Right kidney (tissue), 1 donor: ENCODE data around the gene CORO1C.

Source experiments
- DNase-seq: peaks from one replicate; pipeline ENCODE4 v3.0.0-alpha.2; 2016

CORO1C gene

DNA sequence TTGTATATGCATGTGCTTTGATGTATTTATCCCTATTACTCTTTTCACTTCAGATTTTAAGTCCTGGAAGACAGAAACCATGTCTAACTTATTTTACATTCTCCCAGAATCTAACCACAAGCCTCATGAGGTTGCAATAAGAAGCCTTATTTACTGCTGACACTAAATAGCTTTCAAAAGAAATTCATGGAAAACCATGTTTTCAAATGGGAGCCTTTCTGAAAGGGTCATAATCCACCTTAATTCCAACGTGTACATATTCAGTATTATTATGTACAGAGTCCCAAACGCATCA is 34.4 kb downstream of the CORO1C start:
- no peak for DNase-seq

DNA sequence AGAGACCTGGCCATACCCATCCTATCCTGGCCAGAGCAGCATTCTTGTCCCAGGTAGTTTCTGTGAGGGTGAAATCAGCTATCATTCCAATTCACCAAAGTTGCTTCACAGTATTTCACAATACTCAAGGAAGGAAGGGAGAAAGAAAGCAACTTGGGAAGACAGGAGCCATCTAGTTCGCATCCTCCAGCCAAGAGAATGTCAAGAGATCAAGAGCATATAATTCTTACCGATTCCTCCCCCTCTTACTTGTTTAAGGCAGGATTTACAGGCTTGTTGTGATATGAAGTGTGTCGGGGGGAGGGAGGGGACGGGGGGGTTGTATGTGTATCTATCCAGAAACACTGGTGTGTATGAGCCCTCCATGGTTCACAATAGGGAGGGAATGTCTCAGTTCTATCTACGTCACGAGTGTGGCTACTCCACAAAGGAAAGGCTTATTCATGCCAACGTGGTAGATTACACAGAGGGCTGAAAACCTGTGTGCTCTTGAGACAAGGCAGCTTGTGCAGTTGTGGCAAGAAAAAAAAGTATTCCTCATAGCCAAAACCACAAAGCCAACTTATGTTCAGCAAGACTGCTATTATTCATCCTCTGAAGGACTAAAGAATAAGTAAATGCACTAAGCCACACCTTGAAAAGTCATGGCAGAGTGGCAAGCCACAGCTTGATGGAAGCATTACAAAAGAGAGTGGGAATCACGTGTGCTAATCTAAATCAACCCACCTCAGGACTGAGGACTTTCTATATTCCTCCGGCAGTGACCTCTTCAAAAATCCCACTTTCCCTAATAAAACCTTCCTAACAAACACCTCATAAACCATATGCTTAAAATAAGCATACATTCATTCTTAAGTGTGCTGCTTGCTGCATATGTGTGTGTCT is 35.0 kb downstream of the CORO1C start:
- no peak for DNase-seq

DNA sequence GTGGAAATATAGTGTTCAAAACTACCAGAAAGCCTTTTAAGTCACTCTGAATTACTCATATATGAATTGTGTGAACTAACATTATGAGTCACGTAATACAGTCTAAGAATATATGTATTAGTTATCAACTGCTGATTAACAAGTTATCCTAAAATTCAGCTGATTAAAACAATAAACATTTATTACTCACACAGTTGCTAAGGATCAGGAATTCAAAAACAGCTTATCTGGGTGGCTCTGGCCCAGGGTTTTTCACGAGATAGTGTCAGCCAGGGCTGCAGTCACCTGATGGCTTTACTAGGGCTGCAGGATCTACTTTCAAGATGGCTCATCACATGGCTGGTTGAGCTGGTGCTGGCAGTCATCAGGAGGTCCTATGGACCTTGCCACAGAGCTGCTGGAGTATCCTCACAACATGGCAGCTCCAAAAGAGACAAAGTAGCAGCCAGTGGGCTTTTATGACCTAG is 36.5 kb downstream of the CORO1C start:
- DNase-seq: no peak

DNA sequence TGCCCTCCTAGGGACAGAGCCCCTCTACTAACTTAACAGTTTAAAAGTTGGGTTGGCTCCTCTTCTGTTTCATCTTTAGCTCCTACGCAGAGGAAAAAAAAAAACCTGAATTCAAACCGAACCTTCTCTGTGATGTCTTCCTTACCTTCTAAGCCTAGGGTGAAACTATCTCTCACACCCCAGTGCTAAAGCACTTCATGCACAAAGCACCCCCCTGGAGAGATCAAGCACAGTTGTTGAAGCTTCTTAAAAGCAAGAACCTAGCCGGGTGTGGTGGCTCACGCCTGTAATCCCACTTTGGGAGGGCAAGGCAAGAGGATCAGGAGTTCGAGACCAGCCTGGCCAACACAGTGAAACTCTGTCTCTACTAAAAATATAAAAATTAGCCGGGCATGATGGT is 37.6 kb downstream of the CORO1C start:
- no peak for DNase-seq

DNA sequence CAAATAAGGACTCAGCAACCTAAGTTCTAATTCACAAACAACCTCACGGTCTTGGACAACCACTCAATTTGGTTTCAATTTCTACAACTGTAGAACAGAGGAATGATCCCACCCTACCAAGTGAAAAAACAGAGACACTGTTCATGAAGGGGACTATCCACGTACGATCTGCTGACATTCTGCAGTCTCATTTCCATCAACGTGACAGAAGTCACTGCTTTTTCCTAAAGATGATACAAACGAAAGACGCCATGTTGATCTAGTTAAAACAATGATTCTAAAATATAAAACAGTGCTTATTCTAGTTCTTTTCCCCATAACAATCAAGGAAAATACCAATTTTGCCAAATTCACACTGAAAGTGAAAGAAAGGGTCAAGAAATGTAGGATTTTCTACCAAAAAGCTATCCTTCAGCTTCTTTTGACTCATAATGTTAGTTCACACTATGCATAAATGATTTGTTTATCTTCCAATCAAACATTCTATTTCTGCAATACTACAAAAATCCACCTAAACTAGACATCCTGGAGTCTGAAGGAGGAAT is 38.1 kb downstream of the CORO1C start:
- no peak for DNase-seq

DNA sequence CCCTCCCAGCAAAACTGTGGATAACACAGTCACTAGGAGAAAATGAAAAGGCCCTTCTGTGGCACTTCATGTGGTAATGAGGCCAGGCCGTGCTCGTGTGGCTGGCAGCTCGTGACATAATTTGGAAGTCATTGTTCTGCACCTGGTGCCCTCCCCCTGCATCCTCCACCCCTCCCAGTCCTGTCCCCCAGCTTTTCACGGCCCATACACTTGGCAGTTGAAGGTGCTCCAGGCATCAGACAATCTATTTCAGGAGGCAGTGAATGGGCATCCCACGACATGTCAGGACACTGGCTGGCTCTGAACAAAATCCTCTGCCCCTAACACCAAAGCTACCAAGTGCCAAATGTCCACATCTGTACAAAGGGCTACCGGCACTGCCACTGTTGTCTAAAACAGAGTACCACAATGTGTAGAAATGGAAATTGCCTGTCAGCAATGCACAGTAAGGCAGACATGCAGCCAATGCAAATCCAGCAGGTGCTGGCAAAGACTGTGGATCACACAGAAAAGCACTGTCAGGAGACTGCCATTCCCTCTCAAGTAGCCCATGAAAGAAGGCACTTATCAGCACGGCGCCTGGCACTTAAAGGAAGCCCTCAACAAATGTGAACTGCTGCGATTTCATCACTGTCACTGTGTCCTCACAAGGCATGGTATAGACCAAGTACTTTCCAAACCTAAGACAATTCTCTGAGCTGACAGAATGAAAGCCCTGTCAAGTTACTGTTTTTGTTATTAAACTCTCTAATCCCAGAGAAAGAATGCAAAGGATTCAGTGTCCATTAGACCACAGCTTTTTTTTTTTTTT is 39.1 kb downstream of the CORO1C start:
- DNase-seq: no peak

DNA sequence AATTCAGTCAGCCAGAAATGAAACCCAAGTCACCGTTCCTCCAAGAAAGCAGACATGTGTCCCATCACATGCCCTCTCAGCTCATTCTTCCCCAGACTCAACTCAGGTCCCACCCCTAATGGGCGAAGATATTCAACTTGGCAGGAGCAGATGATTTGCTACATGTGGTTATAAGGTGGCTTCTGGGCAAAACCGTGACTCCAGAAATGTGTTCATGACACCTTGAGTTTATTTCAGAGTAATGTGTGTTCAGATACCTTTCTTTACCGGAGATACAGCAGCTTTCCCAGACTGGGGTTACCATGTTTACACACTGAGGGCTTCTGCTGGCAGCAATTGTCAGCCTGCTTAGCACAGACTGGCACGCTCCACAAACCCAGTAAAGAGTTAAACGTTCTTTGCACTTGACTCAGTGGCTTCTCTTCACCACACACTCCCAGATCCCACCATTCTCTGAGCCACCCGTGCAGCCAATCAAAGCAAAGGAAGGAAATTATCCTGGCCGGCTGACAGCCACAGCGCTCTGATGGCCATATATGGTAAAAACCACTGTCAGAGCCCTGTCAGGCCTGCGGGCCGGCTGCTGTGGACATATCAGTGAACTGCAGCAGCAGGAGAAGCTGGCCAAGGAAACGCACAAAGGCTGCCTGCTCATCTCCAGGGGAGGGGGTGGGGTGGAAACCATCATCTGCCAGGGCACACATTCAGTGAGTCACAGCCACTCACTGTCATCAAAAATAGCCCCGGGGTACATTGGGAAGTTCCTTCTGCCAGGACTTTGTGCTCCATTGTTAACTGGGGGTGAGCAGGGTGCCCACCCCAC is 39.9 kb downstream of the CORO1C start:
- DNase-seq: peak; percentile 67

DNA sequence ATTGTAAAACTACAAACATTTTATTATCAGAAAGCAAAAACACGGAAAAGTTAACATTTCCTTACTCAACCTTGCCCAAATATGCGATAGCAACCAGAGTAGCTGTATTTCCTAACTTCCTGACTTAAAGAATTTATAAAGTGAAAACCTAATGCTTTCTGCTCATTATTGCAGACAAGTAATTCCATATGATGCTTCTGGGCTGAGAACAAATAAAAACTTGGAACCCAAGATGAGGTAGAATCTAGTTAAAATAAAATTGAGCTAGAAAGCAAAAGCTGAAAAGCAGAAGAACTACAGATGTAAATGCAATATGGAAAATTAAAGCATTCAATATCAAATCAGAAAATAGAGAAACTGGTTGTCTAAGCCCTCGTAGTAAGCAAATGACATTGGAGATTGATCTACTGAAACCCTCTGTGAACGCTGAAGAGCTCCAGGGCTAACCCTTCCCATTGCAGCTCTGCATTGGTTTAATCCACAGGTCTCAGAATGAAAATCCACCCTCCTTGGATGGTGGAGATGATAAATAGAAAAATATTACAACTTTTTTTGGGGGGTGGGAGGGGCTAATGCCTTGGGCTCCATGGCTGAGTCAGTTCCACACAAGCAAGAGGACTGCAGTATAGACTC is 40.7 kb downstream of the CORO1C start:
- DNase-seq: no peak

DNA sequence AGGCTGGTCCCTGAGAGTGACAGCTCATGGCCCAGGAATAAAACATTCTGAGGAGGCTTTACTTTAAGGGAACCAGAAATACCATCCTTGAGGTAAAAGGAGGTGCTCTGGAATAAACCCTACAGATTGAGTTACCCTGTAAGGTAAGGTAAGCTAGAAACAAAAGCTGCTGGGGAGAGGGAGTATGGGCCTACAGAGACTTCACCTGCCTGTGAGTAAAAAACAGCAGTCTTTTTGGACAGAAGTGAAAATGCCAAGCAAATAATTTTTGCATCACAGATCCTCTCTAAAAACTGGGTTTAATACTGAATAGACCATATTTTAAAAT is 41.2 kb downstream of the CORO1C start:
- DNase-seq: no peak

DNA sequence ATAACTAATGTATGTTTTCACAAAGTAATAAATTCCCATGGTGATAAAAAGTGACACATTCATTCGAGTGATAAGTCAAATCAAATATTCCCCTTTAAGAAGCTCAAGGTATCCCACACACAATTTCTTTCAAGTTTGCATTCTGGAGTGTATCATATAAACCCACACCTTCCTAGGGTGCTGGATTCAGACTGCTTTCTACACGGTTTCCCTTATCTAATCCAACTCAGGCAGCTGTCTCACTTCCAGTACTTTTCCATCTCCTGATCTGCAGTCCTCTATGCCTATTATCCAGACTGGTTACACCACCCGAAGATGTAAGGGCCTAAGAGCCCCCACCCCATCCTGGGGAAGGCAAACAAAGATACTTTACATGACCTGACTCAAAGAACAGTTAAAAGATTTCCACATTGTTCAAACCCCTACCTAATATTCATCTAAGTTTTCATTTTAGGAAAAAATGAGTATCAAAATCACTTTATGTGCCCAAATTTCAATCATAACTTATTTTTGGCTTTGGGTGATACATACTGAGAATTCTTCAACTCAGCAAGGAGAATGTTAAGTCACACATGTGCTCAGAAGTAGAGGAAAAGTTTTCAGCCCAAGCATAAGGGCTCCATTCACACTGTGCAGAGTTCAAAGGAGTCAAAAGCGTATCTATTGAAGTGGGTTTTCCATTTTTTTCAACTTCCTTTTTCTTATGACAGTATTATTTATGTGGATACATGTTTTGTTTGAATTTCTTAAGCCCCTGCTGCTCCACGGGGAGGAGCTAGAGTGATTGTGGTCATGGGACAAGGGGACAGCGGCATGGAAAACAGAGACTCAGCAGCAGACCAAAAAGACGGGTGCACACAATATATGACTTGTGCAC is 41.8 kb downstream of the CORO1C start:
- DNase-seq: peak; percentile 38

DNA sequence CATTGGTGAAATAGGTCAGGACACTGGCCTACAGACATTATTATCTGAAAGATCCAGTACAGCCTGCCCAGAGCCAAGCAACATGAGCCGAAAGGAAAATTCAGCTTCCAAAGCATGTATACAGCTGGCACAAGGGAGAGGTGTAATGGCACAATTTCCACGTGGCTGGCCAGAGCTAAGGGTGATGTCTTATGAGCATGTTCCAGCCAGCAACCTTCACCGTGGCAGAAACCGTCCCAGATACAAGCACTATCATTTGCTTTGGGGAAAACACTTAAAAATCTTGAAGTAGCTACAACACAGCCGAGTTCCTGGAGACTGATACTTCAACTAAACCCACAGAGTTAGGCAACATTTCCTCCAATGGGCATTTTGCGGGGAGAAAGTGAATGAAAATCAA is 44.5 kb downstream of the CORO1C start:
- no peak for DNase-seq

DNA sequence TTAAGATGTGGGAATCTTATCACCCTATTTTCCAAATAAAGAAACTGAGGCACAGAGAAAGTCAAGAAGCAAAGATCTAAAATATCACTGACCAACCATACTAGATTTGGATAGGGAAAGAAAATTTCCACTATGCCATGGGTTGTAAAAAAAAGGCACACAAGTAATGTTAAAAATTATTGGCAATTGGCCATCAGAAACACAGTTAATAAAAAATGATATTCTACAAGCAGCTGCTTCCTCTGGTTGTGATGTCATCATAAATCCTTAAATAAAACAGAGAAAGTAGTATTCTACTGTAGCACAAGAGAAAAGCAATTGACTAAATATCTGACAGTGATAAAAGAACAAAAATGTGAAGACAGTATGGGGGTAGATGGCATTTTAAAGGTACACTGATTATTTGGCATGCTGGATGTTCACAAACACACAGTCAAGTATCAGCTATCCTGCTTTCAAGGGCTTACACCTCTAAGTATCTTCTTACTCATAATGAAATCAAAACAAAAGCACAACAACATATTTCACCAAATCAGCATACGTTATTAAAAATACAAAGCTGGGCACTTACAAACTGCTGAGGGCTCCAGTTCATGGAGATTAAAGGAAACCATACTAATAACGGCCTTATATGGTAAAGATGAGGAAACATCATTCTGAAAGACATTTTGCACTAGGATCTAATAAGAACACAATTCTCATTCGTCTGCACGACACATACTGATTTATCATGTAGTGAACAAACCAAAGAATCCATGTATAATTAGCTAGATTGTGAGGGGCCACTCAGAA is 45.7 kb downstream of the CORO1C start:
- no peak for DNase-seq

DNA sequence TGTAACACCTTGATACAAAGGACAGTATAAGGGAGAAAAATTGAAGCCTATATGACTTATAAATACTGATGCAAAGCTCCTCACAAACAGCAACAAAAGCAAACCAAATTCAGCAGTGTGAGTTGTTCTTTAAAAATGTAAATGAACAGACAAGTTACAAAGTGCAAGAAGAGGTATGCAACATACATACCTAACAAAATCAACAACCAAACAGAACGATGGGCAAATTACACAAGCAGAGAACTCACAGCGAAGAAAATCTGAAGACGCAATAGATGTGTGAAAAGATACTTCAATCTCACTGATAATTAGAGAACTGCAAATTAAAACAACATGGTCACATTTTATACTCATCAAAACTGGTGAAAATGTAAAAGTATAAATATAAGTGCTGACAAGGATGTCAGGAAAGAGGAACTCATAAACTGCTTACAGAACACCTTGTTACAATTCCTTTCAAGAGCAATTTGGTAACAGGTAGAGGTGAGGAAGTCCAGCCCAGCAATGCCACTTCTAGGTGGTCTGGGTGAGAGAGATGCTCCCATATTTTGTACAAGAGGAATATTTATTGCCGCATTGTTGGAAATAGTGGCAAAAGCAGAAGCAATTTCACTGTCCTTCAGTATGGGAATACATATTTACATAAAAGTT is 47.3 kb downstream of the CORO1C start:
- no peak for DNase-seq

DNA sequence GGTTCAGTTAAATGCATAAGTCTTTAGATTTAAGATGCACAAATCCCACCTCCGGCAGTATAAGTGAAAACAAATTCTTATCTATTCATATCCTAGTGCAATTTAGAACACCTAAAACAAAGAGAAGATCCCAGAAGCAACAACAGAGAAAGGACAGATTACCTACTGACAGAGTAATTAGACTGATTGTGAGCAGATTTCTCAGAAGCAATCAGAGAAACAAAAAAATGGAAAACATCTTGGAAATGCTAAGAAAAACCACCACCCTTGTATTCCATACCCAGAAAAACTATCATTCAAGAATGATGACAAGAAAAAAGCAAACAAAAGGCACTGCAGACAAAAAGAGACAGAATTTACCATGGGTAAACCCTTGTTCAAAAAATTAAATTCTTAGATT is 50.0 kb downstream of the CORO1C start:
- DNase-seq: no peak

DNA sequence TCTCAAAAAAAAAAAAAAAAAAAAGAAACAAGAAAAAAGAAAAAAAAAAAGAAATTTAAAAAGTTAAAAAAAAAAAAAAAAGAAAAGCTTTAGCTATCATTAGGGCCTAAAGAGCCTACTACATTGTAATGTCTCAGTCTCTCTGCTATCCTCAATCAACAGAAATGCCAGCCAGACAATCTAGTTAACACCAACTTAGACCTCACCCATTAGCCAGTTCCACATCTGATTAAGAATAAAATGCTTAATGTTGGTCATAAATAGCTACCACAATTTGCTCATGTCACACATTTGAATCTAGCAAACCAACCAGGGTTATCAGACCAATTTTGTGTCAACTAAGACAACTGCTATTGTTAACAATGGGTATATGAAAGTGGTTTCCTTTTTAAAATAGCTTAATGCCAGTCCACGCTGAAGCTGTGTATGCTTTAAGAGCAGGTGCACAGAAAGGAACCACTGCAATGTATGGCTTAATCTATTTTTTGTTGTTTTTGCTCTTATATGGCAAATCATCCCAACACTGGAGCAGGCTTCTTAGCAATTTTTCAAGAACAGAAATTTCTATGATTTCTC is 52.1 kb downstream of the CORO1C start:
- no peak for DNase-seq

DNA sequence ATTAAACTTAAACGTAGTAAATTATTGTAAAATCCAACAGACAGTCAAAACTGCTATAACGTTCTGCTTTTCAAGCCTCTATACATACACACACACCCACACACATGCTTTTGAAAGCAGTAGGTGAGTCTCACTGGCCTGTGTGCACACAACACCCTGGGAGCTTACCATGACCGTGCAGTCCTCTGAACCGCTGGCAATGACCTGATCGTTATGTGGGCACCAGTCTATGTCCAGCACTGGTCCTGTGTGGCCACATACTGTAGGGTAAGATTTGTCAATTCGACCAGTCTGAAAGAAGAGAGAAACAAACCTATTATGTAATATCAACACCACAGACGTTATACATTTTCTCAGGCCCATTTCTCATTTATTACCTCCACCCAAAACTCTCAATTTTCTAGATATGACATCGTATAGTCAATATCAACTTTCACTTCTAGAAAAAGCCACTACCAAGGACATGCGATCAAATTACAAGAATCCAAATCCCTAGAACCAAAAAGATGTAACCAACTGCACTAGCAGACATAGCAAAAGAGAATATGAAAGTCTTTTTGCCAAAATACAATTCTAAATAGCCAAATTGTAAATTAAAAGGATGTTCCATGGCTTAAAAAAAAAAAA is 53.1 kb downstream of the CORO1C start:
- no peak for DNase-seq

DNA sequence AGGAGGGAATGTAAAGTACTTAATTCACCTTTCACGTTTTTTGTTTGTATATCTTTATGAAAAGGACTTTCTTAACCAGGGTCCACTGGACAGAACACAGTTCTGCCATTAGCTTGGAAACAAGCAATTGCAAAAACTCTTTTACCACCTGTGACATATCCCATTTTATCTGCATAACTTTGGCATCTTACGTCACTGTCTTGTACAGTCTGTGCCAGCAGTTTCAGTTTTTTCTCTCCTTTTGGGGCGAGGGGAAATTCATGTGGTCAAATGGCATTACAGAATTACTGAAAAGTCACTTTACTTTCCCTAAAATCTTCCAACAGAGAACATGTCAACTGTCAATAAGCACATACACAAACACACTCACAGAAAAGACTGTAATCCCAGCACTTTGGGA is 53.9 kb downstream of the CORO1C start:
- DNase-seq: no peak

DNA sequence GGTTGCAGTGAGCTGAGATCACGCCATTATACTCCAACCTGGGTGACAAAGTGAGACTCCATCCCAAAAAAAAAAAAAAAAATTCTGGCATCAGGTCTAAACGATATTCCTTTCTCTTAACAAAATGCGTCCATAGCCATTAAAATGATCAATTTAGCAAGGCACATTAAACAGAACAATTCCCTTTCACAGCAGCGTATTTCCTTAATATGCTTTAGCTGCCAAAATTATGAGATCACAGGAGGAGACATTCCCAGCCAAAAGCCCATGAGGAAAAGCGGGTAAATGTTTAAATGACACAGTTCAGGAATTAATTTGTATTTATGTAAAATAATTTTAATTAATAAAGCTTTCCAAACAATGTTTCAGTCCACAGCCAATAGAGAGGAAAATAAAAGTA is 54.6 kb downstream of the CORO1C start:
- DNase-seq: no peak

DNA sequence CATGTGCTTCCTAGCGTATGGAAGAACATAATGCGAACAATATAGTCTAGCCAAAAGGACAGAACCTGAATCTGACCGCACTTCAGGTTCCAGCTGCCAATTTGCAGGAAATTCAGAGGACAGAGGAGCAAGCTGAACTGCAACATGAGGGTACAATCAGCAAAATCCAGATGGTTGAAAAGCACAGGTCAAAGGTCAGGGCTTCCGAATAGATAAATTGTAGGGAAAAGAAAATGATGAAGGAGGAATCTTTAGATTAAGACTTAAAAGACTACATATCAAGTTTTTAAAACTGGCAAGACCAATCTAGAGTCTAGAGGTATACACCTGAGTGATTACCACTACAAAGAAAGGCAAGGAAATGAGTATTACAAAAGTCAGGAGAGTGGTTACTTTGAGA is 55.5 kb downstream of the CORO1C start:
- DNase-seq: no peak
